Urinary bladder (tissue), 4 donors: Measurements from ENCODE around the gene ROBO2. TPM values are rescaled to one million over a fixed set of nuclear protein-coding genes. Genes with fewer than 3 reads are reported as not detected.
A peak's percentile ranks its signal among the peaks of the same experiment; 100 is the strongest.

ENCODE experiments used
- DNase-seq: peaks from one replicate; pipeline ENCODE4 v3.0.0-alpha.2; 2015; ENCODE audit errors: extremely low spot score
- H3K27ac ChIP-seq: one replicate; pipeline ENCODE4 v1.5.1; 2013; ENCODE audit warnings: low read depth, mild to moderate bottlenecking, moderate library complexity
- H3K36me3 ChIP-seq: one replicate; pipeline ENCODE4 v1.6.1; 2013; ENCODE audit warnings: mild to moderate bottlenecking, moderate library complexity; ENCODE audit not compliant: insufficient read depth
- H3K4me1 ChIP-seq: one replicate; pipeline ENCODE4 v1.6.1; 2013; ENCODE audit warnings: mild to moderate bottlenecking, moderate library complexity; ENCODE audit not compliant: insufficient read depth
- H3K4me3 ChIP-seq: one replicate; pipeline ENCODE4 v1.5.1; 2013; ENCODE audit warnings: low read depth, low read length
- WGBS: extraction: QIAGEN DNeasy Blood & Tissue Kit; methylation state at CpG from one replicate; pipeline ENCODE4 v1.1.7; 2013; 5-methylcytosine and 5-hydroxymethylcytosine counted together
- polyA plus RNA-seq: library from polyadenylated mRNA; stranded (reverse); fragments of 200-250 nt; gene quantifications from one replicate; pipeline ENCODE4 v1.2.3, GENCODE V29; 2013
- total RNA-seq: library from RNA; depleted of rRNA; stranded (reverse); fragments of >200 nt; gene quantifications from one replicate; pipeline ENCODE4 v1.2.3, GENCODE V29; 2014
- donor health status: healthy with polysubstance abuse.
- donor health status: healthy.

ROBO2 gene, protein sequence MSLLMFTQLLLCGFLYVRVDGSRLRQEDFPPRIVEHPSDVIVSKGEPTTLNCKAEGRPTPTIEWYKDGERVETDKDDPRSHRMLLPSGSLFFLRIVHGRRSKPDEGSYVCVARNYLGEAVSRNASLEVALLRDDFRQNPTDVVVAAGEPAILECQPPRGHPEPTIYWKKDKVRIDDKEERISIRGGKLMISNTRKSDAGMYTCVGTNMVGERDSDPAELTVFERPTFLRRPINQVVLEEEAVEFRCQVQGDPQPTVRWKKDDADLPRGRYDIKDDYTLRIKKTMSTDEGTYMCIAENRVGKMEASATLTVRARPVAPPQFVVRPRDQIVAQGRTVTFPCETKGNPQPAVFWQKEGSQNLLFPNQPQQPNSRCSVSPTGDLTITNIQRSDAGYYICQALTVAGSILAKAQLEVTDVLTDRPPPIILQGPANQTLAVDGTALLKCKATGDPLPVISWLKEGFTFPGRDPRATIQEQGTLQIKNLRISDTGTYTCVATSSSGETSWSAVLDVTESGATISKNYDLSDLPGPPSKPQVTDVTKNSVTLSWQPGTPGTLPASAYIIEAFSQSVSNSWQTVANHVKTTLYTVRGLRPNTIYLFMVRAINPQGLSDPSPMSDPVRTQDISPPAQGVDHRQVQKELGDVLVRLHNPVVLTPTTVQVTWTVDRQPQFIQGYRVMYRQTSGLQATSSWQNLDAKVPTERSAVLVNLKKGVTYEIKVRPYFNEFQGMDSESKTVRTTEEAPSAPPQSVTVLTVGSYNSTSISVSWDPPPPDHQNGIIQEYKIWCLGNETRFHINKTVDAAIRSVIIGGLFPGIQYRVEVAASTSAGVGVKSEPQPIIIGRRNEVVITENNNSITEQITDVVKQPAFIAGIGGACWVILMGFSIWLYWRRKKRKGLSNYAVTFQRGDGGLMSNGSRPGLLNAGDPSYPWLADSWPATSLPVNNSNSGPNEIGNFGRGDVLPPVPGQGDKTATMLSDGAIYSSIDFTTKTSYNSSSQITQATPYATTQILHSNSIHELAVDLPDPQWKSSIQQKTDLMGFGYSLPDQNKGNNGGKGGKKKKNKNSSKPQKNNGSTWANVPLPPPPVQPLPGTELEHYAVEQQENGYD (N-terminal part only)
- total RNA-seq (38.1 TPM), polyA plus RNA-seq (1.4 TPM)

DNA sequence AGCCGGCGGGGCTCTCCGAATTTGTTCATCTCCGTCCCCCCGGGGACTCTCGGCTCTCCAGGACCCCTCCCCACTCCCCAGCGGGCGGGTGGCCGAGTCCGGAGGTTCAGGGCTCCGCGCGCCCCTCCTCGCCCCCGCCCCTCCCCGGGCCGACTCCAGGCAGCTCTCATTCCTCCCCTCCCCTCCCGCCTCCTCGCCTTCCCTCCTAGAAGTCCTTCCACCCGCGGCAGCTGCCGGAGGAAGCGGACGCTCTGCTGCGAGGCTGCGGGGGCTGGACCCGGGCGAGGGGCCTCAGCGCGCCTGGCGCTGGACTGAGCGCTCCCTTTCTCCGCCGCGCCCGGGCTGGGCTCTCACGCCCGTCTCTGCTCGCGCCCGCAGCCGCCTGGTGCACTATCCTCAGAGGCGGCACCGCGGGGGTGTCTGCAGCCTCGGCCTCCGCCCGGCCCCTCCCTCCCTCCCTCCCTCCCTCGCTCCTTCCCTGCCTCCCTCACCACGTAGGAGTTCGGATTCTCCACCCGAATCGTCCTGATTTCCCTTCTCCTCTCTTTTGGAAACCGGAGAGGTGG is at the start of gene ROBO2:
Gene ROBO2, plus strand, starts transcription at position 494 of the 566 bp plus-strand sequence. CDS start 687 bp downstream, outside the sequence.
- Histone ChIP-seq H3K4me3 (peak within 1 kb of the TSS; percentile 53), H3K36me3 (no peaks in the 10 kb centered on the region), H3K27ac (no peak within 1 kb of the TSS), H3K4me1 (no peaks in the 10 kb centered on the region)
- WGBS: 1% methylated on average over 54 of the region's 54 CpGs
- peak; percentile 28 for DNase-seq

DNA sequence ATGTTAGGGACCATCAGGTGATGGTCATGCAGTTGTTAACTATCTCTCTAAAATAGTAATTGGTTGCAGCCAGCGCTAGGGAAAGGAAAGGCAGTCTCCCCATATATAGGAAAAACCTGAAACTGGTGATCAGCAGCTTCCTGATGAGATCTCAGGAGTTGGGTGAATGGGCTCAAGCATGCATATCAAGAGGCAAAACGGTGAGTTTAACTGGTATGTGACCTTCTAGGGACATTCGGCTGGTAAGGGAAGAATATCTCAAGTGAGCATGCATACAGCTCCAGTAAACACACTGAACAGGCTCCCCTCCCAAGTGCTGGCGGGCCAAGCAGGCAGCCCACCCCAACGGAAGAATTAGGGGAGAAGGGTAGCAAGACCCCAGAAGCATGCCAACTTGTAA is 49.3 kb upstream of the ROBO2 start:
- H3K27ac ChIP-seq: no peak overlapping the region
- DNase-seq: no peak
- 61% methylated on average over 5 of the region's 5 CpGs for WGBS

DNA sequence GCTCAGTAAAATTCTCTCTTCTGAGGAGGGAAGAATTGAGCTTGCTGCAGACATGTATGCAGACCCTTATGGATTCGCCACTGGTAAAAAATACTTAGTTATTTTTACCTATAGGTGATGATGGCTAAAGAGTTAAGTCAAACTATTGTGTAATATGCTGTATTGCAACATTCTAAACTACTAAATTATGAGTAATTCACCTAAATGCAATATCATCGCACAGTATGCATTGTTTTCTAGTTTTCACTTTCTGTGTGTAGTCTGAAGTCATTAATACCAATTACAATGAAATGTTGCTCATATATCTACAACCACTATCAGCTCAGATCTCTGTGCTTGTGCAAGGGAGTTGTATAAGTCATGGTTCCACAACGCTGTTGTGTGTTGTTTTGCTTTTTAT is 48.7 kb upstream of the ROBO2 start:
- no peak for DNase-seq
- Histone ChIP-seq H3K36me3 (no peaks in the 10 kb centered on the region), H3K27ac (no peak overlapping the region), H3K4me3 (no peak overlapping the region), H3K4me1 (no peaks in the 10 kb centered on the region)
- WGBS: 88% methylated on average over 3 of the region's 3 CpGs

More for the DNA sequence above, 49.3 kb upstream of the ROBO2 start:
- Histone ChIP-seq H3K36me3 (no peaks in the 10 kb centered on the region), H3K4me1 (no peaks in the 10 kb centered on the region), H3K4me3 (no peak overlapping the region)

DNA sequence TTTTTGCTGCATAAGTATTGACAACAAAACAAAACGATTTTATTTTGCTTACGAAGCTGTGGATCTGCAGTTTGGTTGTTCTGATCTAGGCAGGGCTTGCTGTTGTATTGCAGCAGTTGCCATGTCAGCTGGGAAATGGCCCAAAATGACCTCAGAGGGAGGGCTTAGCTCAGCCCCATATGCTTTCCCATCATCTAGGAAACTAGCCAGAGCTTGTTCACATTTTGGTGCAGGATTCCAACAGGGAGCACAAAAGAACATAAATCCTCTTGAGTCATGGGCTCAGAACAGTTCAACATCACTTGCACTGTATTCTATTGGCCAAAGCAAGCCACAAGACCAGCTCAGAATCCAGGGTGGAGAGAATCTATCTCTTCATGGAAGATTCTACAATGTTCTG is 42.2 kb upstream of the ROBO2 start:
- no peak overlapping the region for H3K27ac ChIP-seq
- DNase-seq: no peak
- 62% methylated on average over 2 of the region's 2 CpGs for WGBS
- no peaks in the 10 kb centered on the region for H3K4me1 ChIP-seq
- H3K4me3 ChIP-seq: no peak overlapping the region
- no peaks in the 10 kb centered on the region for H3K36me3 ChIP-seq

DNA sequence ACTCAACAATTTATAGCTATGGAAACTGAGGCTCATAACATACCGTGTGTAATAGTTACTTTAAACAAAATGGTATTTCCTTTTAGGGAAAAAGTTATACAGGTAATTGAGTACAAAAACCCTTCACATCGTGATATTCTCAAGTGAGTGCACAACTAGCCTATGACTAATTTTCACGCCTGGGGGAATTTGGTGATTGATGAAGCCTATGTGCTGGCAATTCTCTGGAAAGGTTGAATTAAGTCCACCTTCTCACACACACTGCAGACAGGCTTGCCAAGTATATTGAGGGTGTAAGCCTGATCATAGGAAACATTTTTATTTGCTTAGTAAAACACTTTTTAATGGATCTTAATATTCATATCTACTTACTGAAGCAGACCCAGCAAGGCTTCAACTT is 41.3 kb upstream of the ROBO2 start:
- 90% methylated on average over 3 of the region's 3 CpGs for WGBS

DNA sequence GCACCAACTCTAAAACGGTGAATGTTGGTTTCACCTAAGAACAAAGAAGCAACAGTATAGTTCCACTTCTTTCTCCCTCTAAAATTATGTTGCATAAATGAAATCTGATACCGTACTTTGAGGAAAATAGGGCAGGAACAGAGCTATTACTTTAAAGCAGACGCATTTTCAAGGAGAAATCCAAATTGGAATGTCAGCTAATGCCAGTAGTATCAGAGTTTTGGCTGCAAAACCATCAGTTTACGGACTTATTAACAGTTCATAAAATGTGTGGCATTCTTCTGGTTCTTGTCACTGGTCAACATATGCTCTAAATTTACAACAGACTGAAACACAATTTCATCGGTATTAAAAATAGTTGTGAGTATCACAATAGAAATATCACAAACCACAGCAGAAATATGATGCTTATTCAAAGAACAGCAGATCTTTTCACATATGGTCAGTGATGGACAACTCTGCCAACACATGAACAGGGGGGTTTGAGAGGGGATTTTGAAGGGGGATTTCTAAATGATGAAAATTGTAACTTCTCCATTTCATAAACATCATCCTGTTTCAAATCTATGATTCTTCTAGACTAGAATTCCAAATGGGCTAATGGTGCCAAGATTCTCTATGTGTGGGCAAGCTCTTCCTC is 38.7 kb upstream of the ROBO2 start:
- no peaks in the 10 kb centered on the region for H3K36me3 ChIP-seq
- H3K4me1 ChIP-seq: no peaks in the 10 kb centered on the region
- WGBS: 31% methylated on average over 5 of the region's 5 CpGs
- H3K4me3 ChIP-seq: no peak overlapping the region
- DNase-seq: no peak
- no peak overlapping the region for H3K27ac ChIP-seq

More for the DNA sequence above, 41.3 kb upstream of the ROBO2 start:
- H3K27ac ChIP-seq: no peak overlapping the region
- H3K36me3 ChIP-seq: no peaks in the 10 kb centered on the region
- DNase-seq: no peak
- H3K4me1 ChIP-seq: no peaks in the 10 kb centered on the region
- H3K4me3 ChIP-seq: no peak overlapping the region

DNA sequence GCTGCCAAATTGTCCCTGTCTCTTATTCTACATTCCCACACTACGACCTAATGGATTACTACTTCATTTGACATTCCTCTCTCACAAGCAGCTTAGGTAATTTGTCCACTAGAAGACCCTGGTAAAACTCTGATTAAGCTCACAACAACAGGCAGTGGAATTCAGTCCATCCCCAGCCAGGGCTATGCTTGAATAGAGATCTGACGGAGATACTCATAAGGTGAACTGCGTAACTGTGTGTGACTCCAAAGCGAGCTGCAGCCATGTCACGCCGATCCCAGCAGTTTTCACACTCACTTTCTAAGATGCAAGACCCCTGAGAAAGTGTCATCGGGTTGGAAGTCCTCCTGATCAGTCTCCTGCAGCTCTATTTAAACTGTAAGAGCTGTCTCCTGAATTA is 25.7 kb upstream of the ROBO2 start:
- H3K27ac ChIP-seq: no peak overlapping the region
- H3K36me3 ChIP-seq: no peaks in the 10 kb centered on the region
- DNase-seq: no peak
- 56% methylated on average over 7 of the region's 7 CpGs for WGBS
- no peak overlapping the region for H3K4me3 ChIP-seq
- no peaks in the 10 kb centered on the region for H3K4me1 ChIP-seq

DNA sequence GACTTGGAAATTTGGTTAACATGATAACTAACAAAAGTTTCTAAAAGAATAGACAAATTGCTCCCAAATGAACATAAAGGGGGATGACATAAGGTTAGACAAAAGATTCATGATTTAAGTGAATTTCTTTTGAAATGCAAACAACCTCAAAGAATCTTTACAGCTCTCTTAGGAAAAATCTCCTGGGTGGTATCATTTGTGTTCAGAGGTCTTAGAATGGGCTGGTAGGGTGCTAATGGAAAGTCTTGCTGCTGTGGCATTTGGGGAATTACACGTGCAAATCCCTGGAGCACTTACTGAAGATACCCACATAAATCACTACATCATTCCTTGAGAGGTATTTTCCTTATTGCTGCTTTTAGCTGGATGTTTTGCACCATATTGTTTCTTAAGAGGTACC is 14.4 kb upstream of the ROBO2 start:
- no peak overlapping the region for H3K27ac ChIP-seq
- 36% methylated on average over 1 of the region's 1 CpG for WGBS
- DNase-seq: no peak
- no peaks in the 10 kb centered on the region for H3K36me3 ChIP-seq
- no peaks in the 10 kb centered on the region for H3K4me1 ChIP-seq
- no peak overlapping the region for H3K4me3 ChIP-seq

DNA sequence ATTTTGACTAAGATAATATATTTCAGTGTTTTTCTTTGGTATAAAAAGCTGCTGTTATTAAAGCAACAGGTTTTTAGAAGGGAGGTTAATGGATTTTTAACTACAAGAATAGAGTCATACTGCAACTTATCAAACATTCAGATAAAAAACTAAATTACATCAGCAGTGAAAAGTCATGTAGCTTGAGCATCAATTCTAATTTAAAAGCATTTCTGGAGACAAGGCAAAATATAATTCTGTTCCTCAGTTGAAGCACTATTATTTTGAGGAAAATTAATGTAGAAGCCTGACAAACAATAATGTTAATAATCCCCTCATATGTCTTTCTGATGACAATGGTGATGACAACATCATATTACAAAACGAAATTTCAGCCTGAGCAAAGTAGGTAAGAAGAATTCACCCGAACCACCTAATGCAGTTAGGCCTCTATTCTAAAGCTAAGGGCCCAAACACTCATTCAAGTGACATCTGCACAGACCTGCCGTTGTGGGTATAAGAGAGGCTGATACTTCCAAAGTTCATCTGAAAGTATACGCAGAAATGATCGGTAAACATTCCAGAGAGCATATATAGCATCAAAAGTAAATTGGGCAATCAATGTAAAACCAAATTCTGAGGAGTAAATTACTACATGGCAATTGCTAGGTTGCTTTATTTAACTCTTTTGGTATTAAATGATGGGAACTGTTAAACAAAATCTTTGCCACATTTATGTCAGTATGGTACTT is 12.8 kb upstream of the ROBO2 start:
- no peak for DNase-seq
- Histone ChIP-seq H3K27ac (no peak overlapping the region), H3K36me3 (no peaks in the 10 kb centered on the region), H3K4me3 (no peak overlapping the region), H3K4me1 (no peaks in the 10 kb centered on the region)
- 83% methylated on average over 5 of the region's 5 CpGs for WGBS

DNA sequence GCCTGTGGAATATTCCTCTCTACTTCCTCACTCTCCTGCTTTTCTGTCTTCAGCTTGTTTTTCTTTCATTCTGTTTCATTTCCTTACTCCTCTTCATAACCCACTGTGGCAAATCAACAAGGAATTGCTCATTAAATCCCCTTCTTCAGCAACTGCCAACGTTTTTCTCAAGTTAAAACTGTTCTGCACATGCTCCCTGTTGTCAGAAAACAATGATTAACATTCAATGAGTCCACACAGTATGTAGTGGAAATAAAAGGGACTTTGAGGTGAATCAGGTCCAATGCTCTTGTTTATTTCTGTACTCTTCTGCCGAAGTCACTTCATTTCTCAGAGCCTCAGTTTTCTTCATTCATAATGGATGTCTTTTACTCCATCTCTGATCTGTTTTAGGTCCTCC is 11.9 kb upstream of the ROBO2 start:
- WGBS: 43% methylated on average over 2 of the region's 2 CpGs
- no peak for DNase-seq

DNA sequence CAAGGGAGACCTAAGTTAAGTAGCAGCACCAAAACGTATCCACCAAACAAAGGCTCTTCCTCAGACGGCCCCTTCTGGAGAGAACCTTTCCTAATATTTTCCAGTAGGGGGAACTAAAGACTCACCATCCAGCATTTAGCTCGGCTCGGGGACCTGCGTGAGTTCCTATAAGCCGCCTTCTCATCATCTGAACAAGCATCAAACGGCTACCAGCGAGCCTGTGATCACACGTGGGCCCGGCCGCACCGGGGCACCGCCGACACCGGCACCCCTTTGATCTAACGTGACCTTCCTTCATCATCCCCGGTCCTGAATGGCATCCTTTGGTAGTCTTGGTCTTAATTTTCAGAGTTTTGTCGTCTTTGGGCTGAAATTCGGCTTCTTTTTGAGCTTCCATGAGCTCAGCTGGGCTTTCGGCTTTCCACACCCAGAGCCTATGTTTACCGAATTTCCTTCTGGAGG is 1.4 kb upstream of the ROBO2 start:
- DNase-seq: peak; percentile 80

More for the DNA sequence above, 11.9 kb upstream of the ROBO2 start:
- H3K36me3 ChIP-seq: no peaks in the 10 kb centered on the region
- no peaks in the 10 kb centered on the region for H3K4me1 ChIP-seq
- no peak overlapping the region for H3K27ac ChIP-seq
- no peak overlapping the region for H3K4me3 ChIP-seq

DNA sequence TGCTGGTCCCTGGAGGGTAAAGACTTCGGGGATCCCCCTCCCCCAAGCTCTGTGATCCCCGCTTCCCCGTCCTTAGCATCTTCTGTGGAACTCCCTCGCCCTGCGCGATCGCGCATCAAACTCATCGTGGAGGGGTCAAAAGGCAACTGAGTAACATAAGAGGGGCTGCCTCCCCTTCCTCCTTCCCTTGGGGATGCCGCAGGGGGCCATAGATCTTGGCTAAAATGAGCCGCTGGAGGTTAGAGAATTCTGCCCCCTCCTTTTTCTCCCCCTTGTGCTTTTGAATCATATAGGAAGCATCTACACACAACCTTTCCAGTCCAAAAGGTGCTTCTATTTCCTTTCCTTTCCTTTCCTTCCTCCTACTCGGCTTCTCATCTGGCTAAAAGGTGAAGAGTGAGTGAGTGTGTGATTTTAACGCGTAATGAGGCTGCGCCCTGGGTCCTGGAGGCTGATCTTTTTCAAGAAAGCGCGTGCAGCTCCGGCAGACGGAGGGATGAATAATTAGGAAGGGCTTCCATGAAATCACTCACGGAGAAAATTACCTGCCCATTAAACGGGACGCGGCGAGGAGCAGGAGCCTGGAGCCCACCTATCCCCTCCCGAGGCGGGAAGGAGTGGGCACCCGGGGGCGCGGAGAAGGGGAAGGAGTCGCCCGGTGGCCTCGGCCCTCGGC is 831 bp upstream of the ROBO2 start:
- Histone ChIP-seq H3K4me1 (no peaks in the 10 kb centered on the region), H3K27ac (no peak overlapping the region), H3K36me3 (no peaks in the 10 kb centered on the region), H3K4me3 (peak overlapping the region; percentile 53)
- WGBS: under 1% methylated on average over 33 of the region's 33 CpGs
- peak; percentile 42 for DNase-seq

More for the DNA sequence above, 1.4 kb upstream of the ROBO2 start:
- H3K4me1 ChIP-seq: no peaks in the 10 kb centered on the region
- H3K27ac ChIP-seq: no peak overlapping the region
- under 1% methylated on average over 21 of the region's 21 CpGs for WGBS
- H3K36me3 ChIP-seq: no peaks in the 10 kb centered on the region
- H3K4me3 ChIP-seq: peak overlapping the region; percentile 53
